Measurements from ENCODE around the gene SYCP3. TPM values are rescaled to one million over a fixed set of nuclear protein-coding genes. Genes with fewer than 3 reads are reported as not detected.

SYCP3 gene
- total RNA-seq, 2 donors from 2014 or later, result 0.35 TPM; not detected in 1

DNA sequence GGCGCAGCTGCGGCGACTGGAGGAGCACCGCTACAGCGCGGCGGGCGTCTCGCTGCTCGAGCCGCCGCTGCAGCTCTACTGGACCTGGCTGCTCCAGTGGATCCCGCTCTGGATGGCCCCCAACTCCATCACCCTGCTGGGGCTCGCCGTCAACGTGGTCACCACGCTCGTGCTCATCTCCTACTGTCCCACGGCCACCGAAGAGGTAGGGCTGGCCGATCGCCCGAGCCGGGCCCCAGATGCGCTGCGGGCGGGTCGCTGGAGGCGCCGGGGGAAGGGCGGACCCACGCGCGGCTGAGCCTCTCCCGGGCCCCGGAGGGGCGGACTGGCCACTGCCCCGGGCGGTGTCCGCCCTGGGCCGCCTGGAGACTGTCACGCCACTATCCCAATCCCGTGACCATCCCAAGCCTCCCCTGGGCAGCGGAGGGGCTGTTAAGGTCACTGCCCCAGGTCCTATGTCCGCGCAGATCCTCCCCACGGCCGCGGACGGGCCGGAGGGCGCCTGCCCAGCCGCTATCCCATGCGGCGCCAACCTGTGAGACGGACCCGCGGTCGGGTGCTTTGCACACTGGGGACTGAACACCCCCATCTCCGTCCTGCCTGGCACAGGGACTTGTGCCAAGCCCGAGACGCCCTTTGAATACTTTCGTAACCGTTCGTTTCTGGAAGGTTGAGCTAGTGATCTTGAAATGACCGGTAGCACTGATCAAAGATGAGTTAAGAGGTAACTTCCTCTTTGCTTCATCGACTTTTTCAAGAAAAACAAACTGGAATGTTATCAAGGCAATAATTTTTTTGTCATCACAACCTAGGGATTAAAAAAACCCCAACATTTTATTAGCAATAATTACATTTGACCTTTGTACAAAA, 41.1 kb downstream of the SYCP3 start:
- H3K9ac ChIP-seq (ENCODE audit: low read depth in 2 of 2, low read length in 2 of 2), result peak overlapping the region; percentile 81 to 83
- intact Hi-C loops (cut with DNase I), result no loop called here
- TF ChIP-seq, protein P1, sequence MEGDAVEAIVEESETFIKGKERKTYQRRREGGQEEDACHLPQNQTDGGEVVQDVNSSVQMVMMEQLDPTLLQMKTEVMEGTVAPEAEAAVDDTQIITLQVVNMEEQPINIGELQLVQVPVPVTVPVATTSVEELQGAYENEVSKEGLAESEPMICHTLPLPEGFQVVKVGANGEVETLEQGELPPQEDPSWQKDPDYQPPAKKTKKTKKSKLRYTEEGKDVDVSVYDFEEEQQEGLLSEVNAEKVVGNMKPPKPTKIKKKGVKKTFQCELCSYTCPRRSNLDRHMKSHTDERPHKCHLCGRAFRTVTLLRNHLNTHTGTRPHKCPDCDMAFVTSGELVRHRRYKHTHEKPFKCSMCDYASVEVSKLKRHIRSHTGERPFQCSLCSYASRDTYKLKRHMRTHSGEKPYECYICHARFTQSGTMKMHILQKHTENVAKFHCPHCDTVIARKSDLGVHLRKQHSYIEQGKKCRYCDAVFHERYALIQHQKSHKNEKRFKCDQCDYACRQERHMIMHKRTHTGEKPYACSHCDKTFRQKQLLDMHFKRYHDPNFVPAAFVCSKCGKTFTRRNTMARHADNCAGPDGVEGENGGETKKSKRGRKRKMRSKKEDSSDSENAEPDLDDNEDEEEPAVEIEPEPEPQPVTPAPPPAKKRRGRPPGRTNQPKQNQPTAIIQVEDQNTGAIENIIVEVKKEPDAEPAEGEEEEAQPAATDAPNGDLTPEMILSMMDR (IDR thresholded peaks at IDR 0.05), result no peak
- no peaks in the 10 kb centered on the region for H3K27me3 ChIP-seq
- H3K36me3 ChIP-seq, result no peaks in the 10 kb centered on the region
- peaks cover 11% of the 10 kb centered on the region for H3K4me1 ChIP-seq
- H3K9me3 ChIP-seq, result no peaks in the 10 kb centered on the region
- H3K27ac ChIP-seq, result peak overlapping the region; percentile 93
- H3K4me3 ChIP-seq, result peak overlapping the region; percentile 86
- DNase-seq, result peak; percentile 68

DNA sequence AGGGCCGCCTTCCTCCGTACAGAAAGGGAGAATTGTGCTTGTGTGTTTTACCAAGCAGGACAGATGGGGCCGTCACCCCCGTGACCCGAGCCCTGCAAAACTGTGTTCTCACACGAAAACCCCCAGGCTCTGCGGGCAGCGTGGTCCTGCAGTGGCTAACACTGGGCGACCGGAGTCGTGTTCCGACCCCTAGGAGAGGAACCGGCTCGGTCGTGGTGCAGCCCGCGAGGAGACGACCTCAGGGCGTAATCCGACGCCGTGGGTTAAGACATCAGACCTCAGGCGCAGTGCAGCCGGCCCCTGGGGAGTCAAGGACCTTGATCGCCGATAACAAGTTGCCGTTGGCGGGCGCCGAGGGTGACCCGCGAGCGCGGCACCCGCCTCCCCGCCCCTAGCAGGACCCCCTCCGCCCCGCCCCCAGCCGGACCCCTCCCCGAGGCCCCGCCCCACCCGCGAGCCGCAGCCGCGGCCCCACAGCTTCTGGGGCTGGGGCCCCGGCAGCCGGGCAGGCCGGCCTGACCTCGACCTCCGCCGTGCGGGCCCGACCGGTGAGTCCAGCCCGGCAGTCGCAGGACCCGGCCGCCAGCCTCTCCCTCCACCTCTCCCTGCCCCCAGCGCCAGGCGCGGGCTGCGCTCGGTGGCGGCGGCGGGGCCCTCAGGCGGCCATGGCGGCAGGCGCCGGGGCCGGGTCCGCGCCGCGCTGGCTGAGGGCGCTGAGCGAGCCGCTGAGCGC, 41.9 kb downstream of the SYCP3 start, which contains the start of gene CHPT1:
Gene CHPT1, plus strand, starts transcription at position 444 of the 733 bp plus-strand sequence. Its CDS starts 222 bp downstream, at position 666.
- peak; percentile 82 for DNase-seq
- intact Hi-C loops (cut with DNase I), result no loop called here
- no peaks in the 10 kb centered on the region for H3K36me3 ChIP-seq
- H3K9me3 ChIP-seq, result no peaks in the 10 kb centered on the region
- peak within 1 kb of the TSS; percentile 83 to 97 for H3K9ac ChIP-seq (ENCODE audit: low read depth in 2 of 2, low read length in 2 of 2)
- peak within 1 kb of the TSS; percentile 93 for H3K27ac ChIP-seq
- no peaks in the 10 kb centered on the region for H3K27me3 ChIP-seq
- H3K4me3 ChIP-seq, result peak within 1 kb of the TSS; percentile 86
- TF ChIP-seq, protein P1 (IDR thresholded peaks at IDR 0.05), result no peak
- peaks cover 10% of the 10 kb centered on the region for H3K4me1 ChIP-seq

DNA sequence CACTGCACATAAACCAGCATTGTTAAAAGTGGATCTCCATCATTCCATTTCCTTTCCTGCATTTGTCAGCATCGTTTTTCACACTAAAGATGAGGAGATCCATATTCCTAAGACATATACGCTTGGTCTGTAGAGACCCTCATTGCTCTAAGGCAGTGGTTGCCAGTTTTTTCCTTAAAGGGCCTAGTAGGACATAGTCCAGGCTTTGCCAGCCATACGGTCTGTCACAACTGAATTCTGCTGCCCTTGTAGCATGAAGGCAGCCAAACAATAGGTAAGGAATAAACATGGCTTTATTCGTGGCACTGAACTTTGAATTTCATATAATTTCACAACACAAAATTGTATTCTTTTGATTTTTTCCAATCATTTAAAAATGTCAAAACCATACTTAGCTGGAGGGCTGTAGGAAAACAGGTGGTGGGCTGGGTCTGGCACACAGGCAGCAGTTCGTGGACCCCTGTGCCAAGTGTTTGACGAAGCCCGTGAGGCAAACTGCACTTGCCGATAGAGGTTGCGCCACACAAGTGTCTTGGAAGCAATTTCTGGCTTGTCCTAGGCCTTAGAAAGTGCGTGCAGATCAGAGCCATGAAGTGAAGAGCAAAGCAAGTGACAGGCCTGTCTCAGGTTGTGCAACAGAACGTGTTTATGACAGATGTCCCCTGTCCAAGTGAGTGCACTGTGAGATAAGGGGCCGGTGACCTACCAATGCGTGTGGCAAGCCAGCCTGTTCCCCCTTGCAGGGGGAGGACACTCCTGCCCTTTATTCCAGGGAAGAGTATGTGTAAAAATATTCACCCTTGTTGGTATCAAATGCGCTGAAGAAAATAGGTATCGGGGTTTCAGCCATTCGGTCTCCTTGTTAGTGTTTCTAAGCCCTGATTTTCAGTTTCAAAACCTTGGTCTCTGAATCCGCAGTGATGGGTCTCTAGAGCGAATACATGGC, 42.7 kb downstream of the SYCP3 start:
- Histone ChIP-seq H3K4me1 (peaks cover 3% of the 10 kb centered on the region), H3K27ac (peak overlapping the region; percentile 93), H3K27me3 (no peaks in the 10 kb centered on the region), H3K36me3 (no peaks in the 10 kb centered on the region), H3K9me3 (no peaks in the 10 kb centered on the region), H3K9ac (ENCODE audit: low read depth in 2 of 2, low read length in 2 of 2) (peak overlapping the region; percentile 83 to 97), H3K4me3 (peak overlapping the region; percentile 86)
- DNase-seq, result peak; percentile 72
- TF ChIP-seq, protein P1 (IDR thresholded peaks at IDR 0.05), result no peak
- intact Hi-C loops (cut with DNase I), result no loop called here

DNA sequence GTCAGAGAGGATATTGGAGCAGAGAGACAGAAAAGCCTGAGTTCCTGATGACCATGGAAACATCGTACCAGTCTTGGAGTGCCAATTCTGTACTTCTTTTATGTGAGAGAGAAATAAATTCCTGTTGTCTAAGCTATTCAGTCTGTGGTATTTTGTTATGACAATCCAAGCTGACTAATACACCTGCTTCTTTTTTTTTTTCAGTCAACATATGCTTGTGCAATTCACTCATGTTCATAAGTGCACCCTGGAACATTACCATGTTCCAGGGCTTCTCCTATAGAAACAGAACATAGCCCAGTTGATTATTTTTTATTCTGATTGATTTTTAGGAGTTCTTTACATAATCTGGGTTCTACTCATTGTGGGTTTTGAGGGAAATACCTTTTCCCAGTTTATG, 43.6 kb downstream of the SYCP3 start:
- no peak overlapping the region for H3K9ac ChIP-seq (ENCODE audit: low read depth in 2 of 2, low read length in 2 of 2)
- no peaks in the 10 kb centered on the region for H3K27me3 ChIP-seq
- H3K36me3 ChIP-seq, result no peaks in the 10 kb centered on the region
- H3K9me3 ChIP-seq, result no peaks in the 10 kb centered on the region
- TF ChIP-seq, protein P1 (IDR thresholded peaks at IDR 0.05), result no peak
- peak overlapping the region; percentile 93 for H3K27ac ChIP-seq
- H3K4me3 ChIP-seq, result no peak overlapping the region
- no peak for DNase-seq
- no peaks in the 10 kb centered on the region for H3K4me1 ChIP-seq
- intact Hi-C loops (cut with DNase I), result no loop called here

DNA sequence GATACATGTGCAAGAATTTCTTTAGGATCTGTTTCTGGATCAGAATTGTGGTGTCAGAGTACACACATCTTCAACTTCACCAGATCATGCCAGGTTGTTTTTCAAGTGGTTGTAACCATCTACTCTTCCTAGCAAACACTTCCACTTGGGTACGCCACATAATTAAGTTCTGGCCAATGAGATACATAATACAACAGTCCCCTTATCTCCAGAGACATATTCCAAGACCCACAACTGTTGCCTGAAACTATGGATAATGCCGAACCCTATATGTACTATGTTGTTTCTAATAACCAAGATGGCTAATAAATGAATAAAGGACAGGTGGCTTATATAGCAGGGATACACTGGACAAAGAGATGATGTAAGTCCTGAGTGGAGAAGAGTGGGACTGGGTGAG, 44.3 kb downstream of the SYCP3 start:
- Histone ChIP-seq H3K27ac (no peak overlapping the region), H3K4me1 (no peaks in the 10 kb centered on the region), H3K36me3 (no peaks in the 10 kb centered on the region), H3K9ac (ENCODE audit: low read depth in 2 of 2, low read length in 2 of 2) (no peak overlapping the region), H3K4me3 (no peak overlapping the region), H3K27me3 (no peaks in the 10 kb centered on the region), H3K9me3 (no peaks in the 10 kb centered on the region)
- no peak for DNase-seq
- TF ChIP-seq, protein P1 (IDR thresholded peaks at IDR 0.05), result no peak
- intact Hi-C loops (cut with DNase I), result no loop called here

Data from colonic mucosa (tissue), 4 donors.